Measurements from ENCODE around the gene IL4I1.
"Not testable (repeated sequence)": the region's sequence is repeated elsewhere in the genome, so short reads cannot be mapped to it uniquely, and the experiment has no call there.

DNA sequence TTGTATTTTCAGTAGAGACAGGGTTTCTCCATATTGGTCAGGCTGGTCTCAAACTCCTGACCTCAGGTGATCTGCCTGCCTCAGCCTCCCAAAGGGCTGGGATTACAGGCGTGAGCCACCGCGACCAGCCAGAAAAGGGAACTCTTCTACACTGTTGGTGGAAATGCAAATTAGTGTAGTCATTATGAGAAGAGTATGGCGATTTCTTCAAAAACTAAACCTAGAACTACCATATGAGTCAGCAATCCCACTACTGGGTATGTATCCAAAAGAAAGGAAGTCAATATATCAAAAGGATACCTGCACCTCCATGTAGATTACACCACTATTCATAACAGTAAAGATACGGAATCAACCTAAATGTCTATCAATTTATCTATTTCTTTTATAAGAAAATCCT, 47.9 kb upstream of the IL4I1 start:
- not testable (repeated sequence) for TF ChIP-seq EZH2 (IDR thresholded peaks at IDR 0.05; ENCODE audit: borderline replicate concordance, insufficient read depth, low read depth, low read length, poor library complexity, severe bottlenecking)
- TF ChIP-seq, protein P1, sequence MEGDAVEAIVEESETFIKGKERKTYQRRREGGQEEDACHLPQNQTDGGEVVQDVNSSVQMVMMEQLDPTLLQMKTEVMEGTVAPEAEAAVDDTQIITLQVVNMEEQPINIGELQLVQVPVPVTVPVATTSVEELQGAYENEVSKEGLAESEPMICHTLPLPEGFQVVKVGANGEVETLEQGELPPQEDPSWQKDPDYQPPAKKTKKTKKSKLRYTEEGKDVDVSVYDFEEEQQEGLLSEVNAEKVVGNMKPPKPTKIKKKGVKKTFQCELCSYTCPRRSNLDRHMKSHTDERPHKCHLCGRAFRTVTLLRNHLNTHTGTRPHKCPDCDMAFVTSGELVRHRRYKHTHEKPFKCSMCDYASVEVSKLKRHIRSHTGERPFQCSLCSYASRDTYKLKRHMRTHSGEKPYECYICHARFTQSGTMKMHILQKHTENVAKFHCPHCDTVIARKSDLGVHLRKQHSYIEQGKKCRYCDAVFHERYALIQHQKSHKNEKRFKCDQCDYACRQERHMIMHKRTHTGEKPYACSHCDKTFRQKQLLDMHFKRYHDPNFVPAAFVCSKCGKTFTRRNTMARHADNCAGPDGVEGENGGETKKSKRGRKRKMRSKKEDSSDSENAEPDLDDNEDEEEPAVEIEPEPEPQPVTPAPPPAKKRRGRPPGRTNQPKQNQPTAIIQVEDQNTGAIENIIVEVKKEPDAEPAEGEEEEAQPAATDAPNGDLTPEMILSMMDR (IDR thresholded peaks at IDR 0.05): not testable (repeated sequence)

All from B cell (primary cell).